Measurements from ENCODE around the gene OVOL2.

OVOL2 gene

GRCh38 chr20:17985388-17986018, 72.2 kb downstream of the OVOL2 start:
- DNase-seq (ENCODE audit: low read depth in 3 of 3): no peak

GRCh38 chr20:17976305-17976704, 81.4 kb downstream of the OVOL2 start:
- no peak for DNase-seq (ENCODE audit: low read depth in 3 of 3)

Measured in stimulated activated CD4-positive, alpha-beta T cell treated with anti-CD3 and anti-CD28 coated beads, TNF-alpha, amount 100 ng/mL, for 24 hours (primary cell).